Suprapubic skin (tissue), 3 donors: ENCODE measurements around the gene WDR33.

Experiments
- CTCF ChIP-seq, 2 donors: fragments of 200-600 bp in 1 of 2; fragments of 450-650 bp in 1 of 2; sonication (generic) in 1 of 2; IDR thresholded peaks; one replicate each; pipeline ENCODE4 v1.5.1; 2016 to 2019; ENCODE audit warnings: antibody characterized with exemption in 2 of 2, mild to moderate bottlenecking in 1 of 2, moderate library complexity in 1 of 2
- POLR2AphosphoS5 ChIP-seq, 3 donors: sonication (generic); formaldehyde crosslinking; IDR thresholded peaks; one replicate each; pipeline ENCODE4 v1.6.1; 2017; ENCODE audit warnings: antibody characterized with exemption in 3 of 3

- TF ChIP-seq POLR2AphosphoS5 (IDR thresholded peaks at IDR 0.05) = no peak
- no peak for TF ChIP-seq CTCF (IDR thresholded peaks at IDR 0.05)
Measured at GRCh38 chr2:127786048-127786809, 24.7 kb downstream of the WDR33 start.
